Mesenchymal stem cell (in vitro differentiated cells and primary cell): ENCODE results near the gene S100A8.

Source experiments
- DNase-seq: peaks from one replicate; pipeline ENCODE4 v3.0.0-alpha.2; 2013
- H2AFZ ChIP-seq: one replicate; pipeline ENCODE4 v1.6.1; 2013; ENCODE audit warnings: low read depth, mild to moderate bottlenecking, control low read depth, inconsistent platforms, low read length, moderate library complexity
- H2AK5ac ChIP-seq: 2 replicates; pipeline ENCODE4 v1.6.1; 2013; ENCODE audit warnings: low read length, moderate library complexity, mild to moderate bottlenecking, inconsistent platforms; ENCODE audit not compliant: severe bottlenecking
- H2BK120ac ChIP-seq: one replicate; pipeline ENCODE4 v1.6.1; 2013; ENCODE audit warnings: low read depth, mild to moderate bottlenecking, inconsistent platforms, low read length, moderate library complexity
- H2BK12ac ChIP-seq, 2 experiments: one replicate each; pipeline ENCODE4 v1.6.1; 2013; ENCODE audit warnings: inconsistent platforms in 2 of 2, low read length in 2 of 2, mild to moderate bottlenecking in 2 of 2, moderate library complexity in 2 of 2, control low read depth in 1 of 2
- H2BK15ac ChIP-seq: one replicate; pipeline ENCODE4 v1.6.1; 2013; ENCODE audit warnings: mild to moderate bottlenecking, low read depth, inconsistent platforms; ENCODE audit not compliant: poor library complexity, severe bottlenecking
- H2BK5ac ChIP-seq: 2 replicates; pipeline ENCODE4 v1.6.1; 2013; ENCODE audit warnings: low read depth, mild to moderate bottlenecking, low read length, control low read depth, inconsistent platforms; ENCODE audit not compliant: poor library complexity, severe bottlenecking
- H3K14ac ChIP-seq, 2 experiments: one replicate each; pipeline ENCODE4 v1.6.1; 2013; ENCODE audit warnings: inconsistent platforms in 2 of 2, low read length in 2 of 2, control low read depth in 1 of 2, mild to moderate bottlenecking in 1 of 2, moderate library complexity in 1 of 2
- H3K18ac ChIP-seq, 2 experiments: one replicate each; pipeline ENCODE4 v1.6.1; 2013; ENCODE audit warnings: inconsistent platforms in 2 of 2, low read length in 2 of 2, control low read depth in 1 of 2, low read depth in 1 of 2, mild to moderate bottlenecking in 1 of 2
- H3K23ac ChIP-seq, 2 experiments: one replicate each; pipeline ENCODE4 v1.6.1; 2013; ENCODE audit warnings: inconsistent platforms in 2 of 2, low read length in 2 of 2, mild to moderate bottlenecking in 2 of 2, moderate library complexity in 2 of 2, control low read depth in 1 of 2
- H3K27ac ChIP-seq: 2 replicates; pipeline ENCODE4 v1.5.1; 2013; ENCODE audit warnings: mild to moderate bottlenecking, moderate library complexity, low read length, control low read depth, inconsistent platforms; ENCODE audit not compliant: poor library complexity, severe bottlenecking
- H3K27me3 ChIP-seq, 2 experiments: 2 replicates each; pipeline versions ENCODE4 v1.6.1 to v1.7.0; 2013; ENCODE audit warnings: low read length in 2 of 2, mild to moderate bottlenecking in 2 of 2, moderate library complexity in 2 of 2, control low read depth in 1 of 2, inconsistent platforms in 1 of 2; ENCODE audit not compliant: control insufficient read depth in 1 of 2, insufficient read depth in 1 of 2
- H3K36me3 ChIP-seq, 2 experiments: 2 replicates each; pipeline versions ENCODE4 v1.6.1 to v1.7.0; 2013; ENCODE audit warnings: low read length in 2 of 2, control low read depth in 1 of 2, inconsistent platforms in 1 of 2, low read depth in 1 of 2, mild to moderate bottlenecking in 1 of 2; ENCODE audit not compliant: insufficient read depth in 2 of 2, control insufficient read depth in 1 of 2
- H3K4ac ChIP-seq, 2 experiments: one replicate each; pipeline ENCODE4 v1.6.1; 2013; ENCODE audit warnings: inconsistent platforms in 2 of 2, low read length in 2 of 2, mild to moderate bottlenecking in 2 of 2, moderate library complexity in 2 of 2, control low read depth in 1 of 2, low read depth in 1 of 2
- H3K4me1 ChIP-seq: 2 replicates; pipeline ENCODE4 v1.6.1; 2013; ENCODE audit warnings: low read depth, low read length, control low read depth; ENCODE audit not compliant: control insufficient read depth, insufficient read depth
- H3K4me2 ChIP-seq: 2 replicates; pipeline ENCODE4 v1.6.1; 2013; ENCODE audit warnings: low read length, mild to moderate bottlenecking, inconsistent platforms; ENCODE audit not compliant: poor library complexity, severe bottlenecking
- H3K4me3 ChIP-seq, 2 experiments: 2 replicates each; pipeline versions ENCODE4 v1.5.1 to v1.7.0; 2013; ENCODE audit warnings: low read length in 2 of 2, mild to moderate bottlenecking in 2 of 2, control low read depth in 1 of 2, low read depth in 1 of 2; ENCODE audit not compliant: insufficient read depth in 1 of 2
- H3K79me1 ChIP-seq: replicated peaks from 2 replicates; pipeline ENCODE4 v1.6.1; 2013; ENCODE audit warnings: mild to moderate bottlenecking, control low read depth, low read length, inconsistent platforms; ENCODE audit not compliant: poor library complexity, severe bottlenecking
- H3K9ac ChIP-seq: 2 replicates; pipeline ENCODE4 v1.7.0; 2013; ENCODE audit warnings: mild to moderate bottlenecking, low read length, moderate library complexity
- H3K9me3 ChIP-seq: 2 replicates; pipeline ENCODE4 v1.7.0; 2013; ENCODE audit warnings: mild to moderate bottlenecking, low read length; ENCODE audit not compliant: control insufficient read depth
- H4K8ac ChIP-seq: one replicate; pipeline ENCODE4 v1.6.1; 2013; ENCODE audit warnings: inconsistent platforms, mild to moderate bottlenecking, low read length, moderate library complexity
- H4K91ac ChIP-seq: one replicate; pipeline ENCODE4 v1.6.1; 2013; ENCODE audit warnings: mild to moderate bottlenecking, low read length, inconsistent platforms
- WGBS: methylation state at CpG from one replicate; pipeline ENCODE4 v1.1.7; 2013; ENCODE audit warnings: mixed read lengths; 5-methylcytosine and 5-hydroxymethylcytosine counted together

Gene S100A8

GRCh38 chr1:153404768-153405167 lies 13.9 kb upstream of the S100A8 start:
- H3K27ac ChIP-seq, result no peak overlapping the region
- no peaks in the 10 kb centered on the region for H3K36me3 ChIP-seq
- H2AFZ ChIP-seq, result no peak overlapping the region
- H3K4me3 ChIP-seq, result no peak overlapping the region
- no peak overlapping the region for H3K14ac ChIP-seq
- H3K79me1 ChIP-seq, result no peaks in the 10 kb centered on the region
- no peak overlapping the region for H2BK5ac ChIP-seq
- H3K9ac ChIP-seq, result no peak overlapping the region
- no peak overlapping the region for H3K4me2 ChIP-seq
- H2BK120ac ChIP-seq, result no peak overlapping the region
- H2BK15ac ChIP-seq, result no peak overlapping the region
- 44% methylated on average over 15 of the region's 15 CpGs for WGBS
- no peak overlapping the region for H4K8ac ChIP-seq
- H2BK12ac ChIP-seq, result no peak overlapping the region
- DNase-seq, result no peak
- H3K18ac ChIP-seq, result no peak overlapping the region
- no peaks in the 10 kb centered on the region for H3K9me3 ChIP-seq
- no peak overlapping the region for H3K23ac ChIP-seq
- H3K27me3 ChIP-seq, result peaks cover 7 to 48% of the 10 kb centered on the region in 2 experiments
- no peak overlapping the region for H4K91ac ChIP-seq
- no peaks in the 10 kb centered on the region for H3K4me1 ChIP-seq
- H3K4ac ChIP-seq, result no peak overlapping the region
- H2AK5ac ChIP-seq, result no peak overlapping the region

GRCh38 chr1:153404086-153404635 lies 13.3 kb upstream of the S100A8 start:
- Histone ChIP-seq H4K8ac (no peak overlapping the region), H3K79me1 (no peaks in the 10 kb centered on the region), H2AK5ac (no peak overlapping the region), H3K9ac (no peak overlapping the region), H2BK15ac (no peak overlapping the region), H4K91ac (no peak overlapping the region), H3K18ac (no peak overlapping the region), H3K27ac (no peak overlapping the region), H2BK120ac (no peak overlapping the region), H3K27me3 (peaks cover 12 to 54% of the 10 kb centered on the region in 2 experiments), H2AFZ (no peak overlapping the region), H3K23ac (no peak overlapping the region), H2BK12ac (no peak overlapping the region), H3K14ac (no peak overlapping the region), H2BK5ac (no peak overlapping the region), H3K4me3 (no peak overlapping the region), H3K9me3 (no peaks in the 10 kb centered on the region), H3K4ac (no peak overlapping the region), H3K36me3 (no peaks in the 10 kb centered on the region), H3K4me2 (no peak overlapping the region), H3K4me1 (no peaks in the 10 kb centered on the region)
- 81% methylated on average over 6 of the region's 7 CpGs for WGBS
- no peak for DNase-seq

- no peak overlapping the region for H3K18ac ChIP-seq
- H3K9me3 ChIP-seq, result no peaks in the 10 kb centered on the region
- 86% methylated on average over 9 of the region's 11 CpGs for WGBS
Measured at GRCh38 chr1:153403421-153404085, 12.7 kb upstream of the S100A8 start.

GRCh38 chr1:153402226-153402625 lies 11.4 kb upstream of the S100A8 start:
- Histone ChIP-seq H3K9ac (no peak overlapping the region), H2BK120ac (no peak overlapping the region), H2AFZ (no peak overlapping the region), H2BK15ac (no peak overlapping the region), H4K8ac (no peak overlapping the region), H3K36me3 (no peaks in the 10 kb centered on the region), H2BK12ac (no peak overlapping the region), H3K14ac (no peak overlapping the region), H2AK5ac (no peak overlapping the region), H3K4me1 (no peaks in the 10 kb centered on the region), H3K27ac (no peak overlapping the region), H4K91ac (no peak overlapping the region), H2BK5ac (no peak overlapping the region), H3K4me3 (no peak overlapping the region), H3K27me3 (peaks cover 12 to 60% of the 10 kb centered on the region in 2 experiments), H3K79me1 (no peaks in the 10 kb centered on the region), H3K9me3 (no peaks in the 10 kb centered on the region), H3K4me2 (no peak overlapping the region), H3K4ac (no peak overlapping the region), H3K18ac (no peak overlapping the region), H3K23ac (no peak overlapping the region)
- 25% methylated on average over 2 of the region's 2 CpGs for WGBS
- DNase-seq, result no peak

More at GRCh38 chr1:153403421-153404085, 12.7 kb upstream of the S100A8 start:
- Histone ChIP-seq H2BK12ac (no peak overlapping the region), H2AFZ (no peak overlapping the region), H3K27ac (no peak overlapping the region), H3K4ac (no peak overlapping the region), H3K9ac (no peak overlapping the region), H4K91ac (no peak overlapping the region), H3K36me3 (no peaks in the 10 kb centered on the region), H2BK15ac (no peak overlapping the region), H2BK120ac (no peak overlapping the region), H3K23ac (no peak overlapping the region), H4K8ac (no peak overlapping the region), H3K4me2 (no peak overlapping the region), H2AK5ac (no peak overlapping the region), H3K4me3 (no peak overlapping the region), H2BK5ac (no peak overlapping the region), H3K14ac (no peak overlapping the region), H3K4me1 (no peaks in the 10 kb centered on the region), H3K79me1 (no peaks in the 10 kb centered on the region), H3K27me3 (peaks cover 12 to 60% of the 10 kb centered on the region in 2 experiments)
- DNase-seq, result no peak
